SH-SY5Y (cell line): ENCODE data around the gene LRRC10.

Experiments
- GATA2 ChIP-seq: IDR thresholded peaks from 2 replicates; pipeline ENCODE4 v1.6.1; 2011; ENCODE audit warnings: mild to moderate bottlenecking, low read depth, low read length
- GATA3 ChIP-seq: IDR thresholded peaks from 2 replicates; pipeline ENCODE4 v1.6.1; 2011; ENCODE audit warnings: low read depth, mild to moderate bottlenecking, low read length, moderate library complexity

The LRRC10 gene

GRCh38 chr12:69633061-69633460 lies 22.4 kb upstream of the LRRC10 start:
- TF ChIP-seq GATA3 (no peak), GATA2 (no peak)

- TF ChIP-seq GATA2 (no peak), GATA3 (no peak)
These were observed 19.5 kb upstream of the LRRC10 start for GRCh38 chr12:69630191-69630590.

GRCh38 chr12:69627501-69627900 lies 16.8 kb upstream of the LRRC10 start:
- no peak for TF ChIP-seq GATA3
- no peak for TF ChIP-seq GATA2

- TF ChIP-seq GATA2 (peak; percentile 88), GATA3 (no peak)
These were observed 13.3 kb upstream of the LRRC10 start for GRCh38 chr12:69623970-69624369.

GRCh38 chr12:69621551-69621950 lies 10.8 kb upstream of the LRRC10 start:
- no peak for TF ChIP-seq GATA3
- no peak for TF ChIP-seq GATA2

- TF ChIP-seq GATA3 (no peak), GATA2 (no peak)
These were observed 10.2 kb upstream of the LRRC10 start for GRCh38 chr12:69620921-69621320.

GRCh38 chr12:69620077-69620476 lies 9.4 kb upstream of the LRRC10 start:
- TF ChIP-seq GATA3, result no peak
- TF ChIP-seq GATA2, result no peak

GRCh38 chr12:69619050-69619449 lies 8.3 kb upstream of the LRRC10 start:
- TF ChIP-seq GATA3 (no peak), GATA2 (no peak)

GRCh38 chr12:69616025-69616424 lies 5.3 kb upstream of the LRRC10 start:
- TF ChIP-seq GATA3, result no peak
- TF ChIP-seq GATA2, result no peak

- TF ChIP-seq GATA2 (no peak), GATA3 (no peak)
These were observed 2.6 kb upstream of the LRRC10 start for GRCh38 chr12:69613351-69613750.

- TF ChIP-seq GATA2 (no peak), GATA3 (no peak)
These were observed 581 bp downstream of the LRRC10 start for GRCh38 chr12:69610126-69610525.

GRCh38 chr12:69608114-69608513 lies 2.6 kb downstream of the LRRC10 start:
- no peak for TF ChIP-seq GATA3
- TF ChIP-seq GATA2, result no peak

- TF ChIP-seq GATA3 (no peak), GATA2 (no peak)
These were observed 7.8 kb downstream of the LRRC10 start for GRCh38 chr12:69602954-69603353.

- TF ChIP-seq GATA2 (no peak), GATA3 (no peak)
These were observed 8.6 kb downstream of the LRRC10 start for GRCh38 chr12:69601962-69602685.

- TF ChIP-seq GATA3 (no peak), GATA2 (no peak)
These were observed 9.9 kb downstream of the LRRC10 start for GRCh38 chr12:69600804-69601203.
